Keratinocyte (primary cell): ENCODE results near the gene CD40. TPM values are rescaled to one million over a fixed set of nuclear protein-coding genes. Genes with fewer than 3 reads are reported as not detected.

ENCODE experiments used
- DNase-seq: peaks from one replicate; pipeline ENCODE4 v3.0.0-alpha.2; 2011; ENCODE audit warnings: low read depth, missing footprints, low spot score
- FAIRE-seq: peaks from 2 replicates; lab custom pipeline; 2011; peaks lifted over from hg19 to GRCh38; lab: Jason Lieb, UNC
- H2AFZ ChIP-seq: 2 replicates; pipeline ENCODE4 v1.6.0; 2012; ENCODE audit warnings: low read length, control low read depth, inconsistent platforms; ENCODE audit not compliant: control insufficient read depth
- H3K27ac ChIP-seq: 2 replicates; pipeline ENCODE4 v1.5.1; 2011; ENCODE audit warnings: low read length; ENCODE audit not compliant: control insufficient read depth, insufficient read depth
- H3K27me3 ChIP-seq: 3 replicates; pipeline ENCODE4 v1.6.0; 2011; ENCODE audit warnings: low read length; ENCODE audit not compliant: control insufficient read depth, insufficient read depth; ENCODE audit errors: extremely low read depth
- H3K36me3 ChIP-seq, 2 experiments: 2 replicates in 1 of 2; 3 replicates in 1 of 2; pipeline ENCODE4 v1.5.1; 2011; ENCODE audit warnings: low read length in 2 of 2, mild to moderate bottlenecking in 1 of 2; ENCODE audit not compliant: control insufficient read depth in 2 of 2, insufficient read depth in 2 of 2; ENCODE audit errors: extremely low read depth in 1 of 2
- H3K4me1 ChIP-seq: 3 replicates; pipeline ENCODE4 v1.5.1; 2011; ENCODE audit warnings: low read length; ENCODE audit not compliant: control insufficient read depth, insufficient read depth; ENCODE audit errors: extremely low read depth
- H3K4me2 ChIP-seq: 3 replicates; pipeline ENCODE4 v1.6.0; 2011; ENCODE audit warnings: low read depth, low read length; ENCODE audit not compliant: control insufficient read depth, insufficient read depth; ENCODE audit errors: extremely low read depth
- H3K4me3 ChIP-seq, 3 experiments: fragments of 200-600 bp in 1 of 3; sonication (generic) in 1 of 3; 2 replicates in 2 of 3; 3 replicates in 1 of 3; pipeline ENCODE4 v1.5.1; 2011 to 2016; ENCODE audit warnings: low read length in 3 of 3, mild to moderate bottlenecking in 3 of 3, control low read depth in 2 of 3, inconsistent platforms in 1 of 3, low read depth in 1 of 3, mixed read lengths in 1 of 3, mixed run types in 1 of 3, moderate library complexity in 1 of 3; ENCODE audit not compliant: control insufficient read depth in 2 of 3, insufficient read depth in 2 of 3; ENCODE audit errors: extremely low read depth in 1 of 3
- H3K79me2 ChIP-seq: 2 replicates; pipeline ENCODE4 v1.6.0; 2012; ENCODE audit warnings: low read length; ENCODE audit not compliant: control insufficient read depth, insufficient read depth
- H3K9ac ChIP-seq: 3 replicates; pipeline ENCODE4 v1.6.0; 2011; ENCODE audit warnings: low read length; ENCODE audit not compliant: control insufficient read depth, insufficient read depth; ENCODE audit errors: extremely low read depth
- H3K9me1 ChIP-seq: 3 replicates; pipeline ENCODE4 v1.6.0; 2011; ENCODE audit warnings: low read length; ENCODE audit not compliant: control insufficient read depth, insufficient read depth; ENCODE audit errors: extremely low read depth
- H3K9me3 ChIP-seq: 2 replicates; pipeline ENCODE4 v1.5.1; 2012; ENCODE audit warnings: low read depth, low read length; ENCODE audit not compliant: control insufficient read depth
- H4K20me1 ChIP-seq: 3 replicates; pipeline ENCODE4 v1.6.0; 2011; ENCODE audit warnings: low read length; ENCODE audit not compliant: control insufficient read depth, insufficient read depth; ENCODE audit errors: extremely low read depth
- EZH2 ChIP-seq: IDR thresholded peaks from one replicate; pipeline ENCODE4 v1.6.1; 2012; ENCODE audit warnings: inconsistent platforms, mild to moderate bottlenecking, low read length, moderate library complexity
- dilution Hi-C: fragments of 300-500 bp; cut with MboI; formaldehyde crosslinking; loops from one replicate; pipeline ENCODE4 v1.7.0; 2020; ENCODE audit warnings: low sequenced_read_pairs; ENCODE audit not compliant: extremely low pct_ligation_motif_present
- polyA minus RNA-seq, 3 experiments: library from RNA; depleted of rRNA, polyadenylated mRNA; stranded (reverse); fragments of >200 nt; gene quantifications; 1 replicate in 1 of 3; 2 replicates in 1 of 3; 3 replicates in 1 of 3; pipeline ENCODE4 v1.2.3, GENCODE V29; 2011
- polyA plus RNA-seq, 5 experiments: library from polyadenylated mRNA; depleted of rRNA in 3 of 5; stranded (reverse) in 3 of 5; stranded (forward) in 1 of 5; unstranded in 1 of 5; fragments of >200 nt; gene quantifications; 1 replicate in 1 of 5; 2 replicates in 3 of 5; 3 replicates in 1 of 5; pipeline versions ENCODE4 v1.2.1 to v1.2.3, GENCODE V29; 2011 to 2012; ENCODE audit warnings: missing spikeins in 2 of 5, low read depth in 1 of 5, low replicate concordance in 1 of 5
- TF ChIP-seq, protein P1 (sequence below), 3 experiments: IDR thresholded peaks in 1 of 3; conservative IDR thresholded peaks in 1 of 3; optimal IDR thresholded peaks in 1 of 3; 2 replicates in 2 of 3; 3 replicates in 1 of 3; pipeline versions ENCODE3 to v1.5.1; 2011; ENCODE audit warnings: low read length in 3 of 3, mild to moderate bottlenecking in 3 of 3, moderate library complexity in 2 of 3, control low read depth in 1 of 3, inconsistent platforms in 1 of 3; ENCODE audit not compliant: insufficient read depth in 2 of 3; ENCODE audit errors: extremely low read depth in 1 of 3

CD40 gene
- polyA plus RNA-seq (13.4 to 16.7 TPM (median 16.4 TPM) in 3 replicates), polyA minus RNA-seq (7.6 to 12.4 TPM (median 8.6 TPM) in 3 replicates)
- 0.70 TPM for polyA plus RNA-seq (2011; ENCODE audit: low read depth)
- 9.9 and 13.2 TPM in 2 replicates for polyA plus RNA-seq (2011; cell fraction: cytosol; rRNA removed)
- 16.9 and 23.9 TPM in 2 replicates for polyA plus RNA-seq (2011; cell fraction: nucleus; rRNA removed)
- 5.0 and 11.8 TPM in 2 replicates for polyA plus RNA-seq (2012; ENCODE audit: low replicate concordance)
- polyA minus RNA-seq (2011; cell fraction: cytosol; rRNA and poly(A)+ RNA removed) = 15.3 TPM
- polyA minus RNA-seq (2011; cell fraction: nucleus; rRNA and poly(A)+ RNA removed) = 4.2 and 5.7 TPM in 2 replicates

DNA sequence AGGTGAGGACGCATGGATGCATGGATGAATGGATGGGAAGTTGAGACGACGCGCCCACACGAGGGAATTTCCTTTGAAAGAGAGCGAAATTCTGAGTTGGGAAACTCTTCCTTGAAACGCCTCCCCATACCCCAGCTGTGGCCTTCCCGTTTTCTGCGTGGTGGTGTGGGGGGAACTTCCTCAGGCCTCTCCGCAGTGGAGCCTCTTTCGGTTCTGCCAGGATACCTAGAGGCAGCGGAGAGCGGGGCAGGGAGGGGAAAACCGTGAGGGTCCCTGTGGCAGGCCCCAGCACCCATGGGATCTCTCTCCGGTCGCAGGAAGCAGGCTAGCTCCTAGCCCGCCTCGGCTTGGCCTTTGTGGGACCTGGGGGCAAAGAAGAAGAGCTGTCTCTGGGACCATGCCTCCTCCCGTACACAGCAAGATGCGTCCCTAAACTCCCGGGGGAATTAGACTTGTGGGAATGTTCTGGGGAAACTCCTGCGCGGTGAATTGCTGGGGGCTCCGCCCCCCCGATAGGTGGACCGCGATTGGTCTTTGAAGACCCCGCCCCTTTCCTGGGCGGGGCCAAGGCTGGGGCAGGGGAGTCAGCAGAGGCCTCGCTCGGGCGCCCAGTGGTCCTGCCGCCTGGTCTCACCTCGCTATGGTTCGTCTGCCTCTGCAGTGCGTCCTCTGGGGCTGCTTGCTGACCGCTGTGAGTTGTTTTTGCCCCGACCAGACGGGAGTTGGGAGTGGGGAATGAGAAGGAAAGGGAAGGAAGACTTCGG, at the start of gene CD40:
Gene CD40 (plus strand): TSS at position 611 of the 764 bp plus-strand sequence. CDS start 30 bp downstream, at position 641.
- H3K9ac ChIP-seq = peak within 1 kb of the TSS; percentile 71
- H3K27ac ChIP-seq = peak within 1 kb of the TSS; percentile 27
- peaks cover 5% of the 10 kb centered on the region for H3K27me3 ChIP-seq
- FAIRE-seq (no peak), DNase-seq (peak; percentile 33)
- no peaks in the 10 kb centered on the region for H4K20me1 ChIP-seq
- no peaks in the 10 kb centered on the region for H3K79me2 ChIP-seq
- H3K9me1 ChIP-seq = peaks cover 2% of the 10 kb centered on the region
- dilution Hi-C loops = no loop called here
- peak within 1 kb of the TSS; percentile 90 for H2AFZ ChIP-seq
- H3K9me3 ChIP-seq = no peaks in the 10 kb centered on the region
- H3K4me3 ChIP-seq = peak within 1 kb of the TSS; percentile 39 to 71 (median 68)
- TF ChIP-seq EZH2 = no peak
- TF ChIP-seq, protein P1, sequence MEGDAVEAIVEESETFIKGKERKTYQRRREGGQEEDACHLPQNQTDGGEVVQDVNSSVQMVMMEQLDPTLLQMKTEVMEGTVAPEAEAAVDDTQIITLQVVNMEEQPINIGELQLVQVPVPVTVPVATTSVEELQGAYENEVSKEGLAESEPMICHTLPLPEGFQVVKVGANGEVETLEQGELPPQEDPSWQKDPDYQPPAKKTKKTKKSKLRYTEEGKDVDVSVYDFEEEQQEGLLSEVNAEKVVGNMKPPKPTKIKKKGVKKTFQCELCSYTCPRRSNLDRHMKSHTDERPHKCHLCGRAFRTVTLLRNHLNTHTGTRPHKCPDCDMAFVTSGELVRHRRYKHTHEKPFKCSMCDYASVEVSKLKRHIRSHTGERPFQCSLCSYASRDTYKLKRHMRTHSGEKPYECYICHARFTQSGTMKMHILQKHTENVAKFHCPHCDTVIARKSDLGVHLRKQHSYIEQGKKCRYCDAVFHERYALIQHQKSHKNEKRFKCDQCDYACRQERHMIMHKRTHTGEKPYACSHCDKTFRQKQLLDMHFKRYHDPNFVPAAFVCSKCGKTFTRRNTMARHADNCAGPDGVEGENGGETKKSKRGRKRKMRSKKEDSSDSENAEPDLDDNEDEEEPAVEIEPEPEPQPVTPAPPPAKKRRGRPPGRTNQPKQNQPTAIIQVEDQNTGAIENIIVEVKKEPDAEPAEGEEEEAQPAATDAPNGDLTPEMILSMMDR (optimal IDR thresholded peaks at IDR 0.05 in 1 of 3, IDR thresholded peaks at IDR 0.05 in 1 of 3, conservative IDR thresholded peaks at IDR 0.05 in 1 of 3; ENCODE audit: extremely low read depth in 1 of 3, insufficient read depth in 2 of 3, low read length in 3 of 3) = no peak
- peaks cover 10% of the 10 kb centered on the region for H3K4me1 ChIP-seq
- H3K36me3 ChIP-seq = peaks cover 0 to under 1% of the 10 kb centered on the region in 2 experiments
- peak within 1 kb of the TSS; percentile 94 for H3K4me2 ChIP-seq

DNA sequence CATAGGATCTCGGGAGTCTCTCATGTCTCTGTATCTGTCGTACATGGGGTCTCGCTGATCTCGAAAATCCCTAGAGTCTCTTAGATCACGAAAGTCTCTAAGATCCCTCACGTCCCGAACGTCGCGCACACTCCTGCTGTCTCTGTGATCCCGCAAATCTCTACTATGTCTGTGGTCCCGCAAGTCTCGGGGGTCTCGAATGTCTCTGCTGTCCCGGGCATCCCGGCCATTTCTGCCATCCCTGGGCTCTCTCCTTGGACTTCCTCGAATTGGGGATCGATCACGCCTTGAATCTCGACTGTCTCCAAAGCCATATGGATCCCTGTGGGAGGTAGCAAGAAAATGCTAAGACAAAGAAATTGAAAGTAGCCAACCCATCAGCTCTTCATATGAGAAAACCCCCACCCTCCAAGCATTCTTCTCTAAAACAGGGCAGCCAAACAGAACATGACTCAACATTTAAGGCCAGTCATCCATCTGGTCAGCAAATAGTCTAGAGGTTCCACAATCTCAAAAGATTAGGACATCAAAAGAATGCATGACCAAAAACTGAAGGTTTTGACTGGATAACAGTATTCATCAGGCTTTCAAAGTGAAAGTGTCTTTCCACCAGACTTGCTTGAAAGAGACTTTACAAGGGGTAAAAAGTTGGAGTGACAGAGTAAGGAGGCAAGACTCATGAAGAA, 47.8 kb upstream of the CD40 start:
- DNase-seq (no peak), FAIRE-seq (no peak)
- dilution Hi-C loops = no loop called here
- Histone ChIP-seq H3K79me2 (no peaks in the 10 kb centered on the region), H3K36me3 (peaks cover 10 to 23% of the 10 kb centered on the region in 2 experiments), H3K4me1 (peaks cover 11% of the 10 kb centered on the region), H3K9me1 (no peaks in the 10 kb centered on the region), H4K20me1 (peaks cover 12% of the 10 kb centered on the region), H3K4me2 (no peak overlapping the region), H3K27ac (no peak overlapping the region), H3K9ac (no peak overlapping the region), H3K9me3 (no peaks in the 10 kb centered on the region), H2AFZ (no peak overlapping the region), H3K27me3 (no peaks in the 10 kb centered on the region), H3K4me3 (no peak overlapping the region)
- TF ChIP-seq, protein P1 (optimal IDR thresholded peaks at IDR 0.05 in 1 of 3, IDR thresholded peaks at IDR 0.05 in 1 of 3, conservative IDR thresholded peaks at IDR 0.05 in 1 of 3; ENCODE audit: extremely low read depth in 1 of 3, insufficient read depth in 2 of 3, low read length in 3 of 3) = no peak
- TF ChIP-seq EZH2 = no peak
